GM21825 (cell line): ENCODE data around the gene PET100.

Experiments
- ATAC-seq: cut with Tn5 transposase; IDR thresholded peaks from one replicate; pipeline ENCODE4 v1.9.1; 2021; ENCODE audit warnings: mild to moderate bottlenecking, moderate library complexity; ENCODE audit not compliant: unreplicated experiment

Gene PET100, protein sequence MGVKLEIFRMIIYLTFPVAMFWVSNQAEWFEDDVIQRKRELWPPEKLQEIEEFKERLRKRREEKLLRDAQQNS

DNA sequence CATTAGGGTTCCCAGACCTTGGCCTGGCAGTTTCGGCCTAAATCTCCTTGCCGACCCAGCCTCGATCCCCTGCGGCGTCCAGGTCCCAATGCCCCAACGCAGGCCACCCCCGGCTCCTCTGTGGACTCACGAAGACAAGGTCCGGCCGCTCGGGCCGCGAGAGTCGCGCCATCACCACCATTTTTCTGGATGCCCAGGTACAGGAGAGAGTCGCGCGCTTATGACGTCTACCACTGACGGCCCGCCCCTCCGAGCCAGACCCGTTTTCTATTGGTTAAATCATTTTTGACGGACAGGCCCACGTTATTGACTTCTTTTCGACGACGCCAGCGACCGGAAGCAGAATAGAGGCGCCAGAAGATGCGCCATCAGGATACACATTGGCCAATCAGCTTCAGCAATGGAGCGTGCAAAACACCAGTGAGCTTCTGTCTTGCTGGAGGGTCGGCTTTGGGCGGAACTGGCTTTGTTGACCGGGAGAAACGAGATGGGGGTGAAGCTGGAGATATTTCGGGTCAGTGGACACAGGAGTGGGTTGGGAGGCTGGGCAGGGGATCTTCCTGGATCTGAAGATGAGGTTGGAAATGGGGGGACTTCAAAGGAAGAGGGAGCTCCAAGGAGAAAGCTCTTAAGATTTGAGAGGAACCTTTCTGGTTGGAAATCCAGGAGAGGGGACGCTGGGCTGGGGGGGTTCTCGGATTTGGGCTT lies at the start of gene PET100, which contains the start of gene XAB2:
Gene PET100 (plus strand): TSS at position 447 of the 708 bp plus-strand sequence. CDS start 41 bp downstream, at position 488.
Gene XAB2 (minus strand): TSS at position 199 of the 708 bp plus-strand sequence. CDS start 18 bp downstream, at position 181.
- ATAC-seq, result peak; percentile 86

DNA sequence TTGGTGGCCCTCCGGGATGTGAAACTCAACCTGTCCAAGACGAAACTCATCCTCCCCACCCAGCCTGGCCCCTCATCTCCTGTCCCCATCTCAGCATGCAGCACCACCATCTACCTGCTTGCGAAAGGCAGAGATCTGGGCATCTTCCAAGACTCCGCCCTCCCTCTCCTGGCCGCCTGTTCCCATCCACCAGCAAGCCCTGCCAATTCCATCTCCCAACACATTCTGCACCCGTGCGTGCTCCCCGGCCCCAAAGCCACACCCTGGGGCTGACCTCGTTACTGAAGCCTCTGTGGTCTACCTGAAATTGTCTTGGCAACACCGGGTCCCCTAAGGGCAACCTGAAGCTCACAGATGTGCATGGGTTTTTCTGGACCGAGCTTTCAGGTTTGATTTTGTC lies 47.1 kb upstream of the PET100 start:
- ATAC-seq, result no peak

DNA sequence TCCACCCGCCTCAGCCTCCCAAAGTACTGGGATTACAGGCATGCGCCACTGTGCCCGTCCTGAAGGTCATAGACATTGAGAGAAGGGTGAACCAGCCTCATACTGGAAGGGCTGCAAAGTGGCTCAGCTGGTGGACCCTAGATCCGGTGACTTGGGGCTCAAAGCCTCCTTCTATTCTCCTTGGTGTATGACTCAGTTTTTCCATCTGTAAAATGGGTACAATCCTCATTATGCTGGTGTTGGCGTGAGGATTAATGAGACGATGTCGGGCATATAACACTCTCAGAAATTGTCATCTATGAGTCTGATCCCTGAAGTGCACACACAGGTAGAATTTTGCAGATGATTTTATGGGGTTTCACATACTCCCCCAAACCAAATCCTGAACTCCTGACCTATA lies 39.8 kb upstream of the PET100 start:
- ATAC-seq, result no peak

DNA sequence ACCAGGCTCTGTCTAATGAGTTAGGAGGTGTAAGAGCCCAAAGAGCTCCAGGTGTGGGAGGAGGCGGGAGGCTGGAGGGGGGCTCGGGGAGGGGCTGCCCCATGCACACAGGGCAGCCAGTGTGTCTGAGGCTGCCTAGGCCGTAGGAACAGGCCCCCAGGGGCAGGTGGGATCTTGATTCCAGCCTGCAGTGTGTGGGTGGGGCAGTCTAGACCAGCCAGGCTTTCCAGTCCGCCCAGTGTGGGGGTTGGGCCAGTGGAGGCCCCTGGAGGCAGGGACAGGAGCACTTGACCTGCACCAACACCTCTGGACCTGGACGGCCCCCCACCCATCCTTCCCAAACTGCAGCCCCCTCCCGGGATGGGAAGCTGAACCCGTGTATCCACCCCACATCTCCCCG lies 39.3 kb upstream of the PET100 start:
- no peak for ATAC-seq

DNA sequence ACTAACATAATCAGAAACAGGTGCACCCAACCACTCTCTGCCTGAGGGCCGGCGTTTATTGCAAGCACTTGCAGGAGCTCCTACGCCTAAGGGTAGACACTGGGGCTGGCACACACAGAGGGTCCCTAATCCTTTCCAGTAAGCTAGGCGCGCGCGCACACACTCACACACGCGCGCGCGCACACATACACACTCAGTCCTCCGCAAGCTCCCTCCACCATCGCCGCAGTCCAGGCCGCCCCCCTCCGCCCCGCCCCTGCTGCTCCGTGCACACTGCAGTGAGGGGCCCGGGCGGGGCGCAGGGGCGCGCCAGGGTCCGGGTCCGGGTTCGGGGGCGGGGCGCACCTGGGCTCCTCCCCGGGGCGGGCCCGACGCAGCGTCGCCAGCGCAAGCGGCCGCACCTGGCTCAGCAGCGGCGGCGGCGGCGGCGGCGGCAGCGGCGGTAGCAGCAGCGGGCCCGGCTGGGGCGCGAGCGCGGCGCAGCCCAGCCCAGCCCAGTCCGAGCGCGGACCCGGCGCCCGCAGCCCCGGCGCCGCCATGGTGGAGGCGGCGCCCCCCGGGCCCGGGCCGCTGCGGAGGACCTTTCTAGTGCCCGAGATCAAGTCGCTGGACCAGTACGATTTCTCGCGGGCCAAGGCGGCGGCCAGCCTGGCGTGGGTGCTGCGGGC lies 34.0 kb upstream of the PET100 start, which contains the start of gene CAMSAP3:
Gene CAMSAP3 (plus strand): TSS at position 398 of the 668 bp plus-strand sequence. CDS start 140 bp downstream, at position 538.
- no peak for ATAC-seq

DNA sequence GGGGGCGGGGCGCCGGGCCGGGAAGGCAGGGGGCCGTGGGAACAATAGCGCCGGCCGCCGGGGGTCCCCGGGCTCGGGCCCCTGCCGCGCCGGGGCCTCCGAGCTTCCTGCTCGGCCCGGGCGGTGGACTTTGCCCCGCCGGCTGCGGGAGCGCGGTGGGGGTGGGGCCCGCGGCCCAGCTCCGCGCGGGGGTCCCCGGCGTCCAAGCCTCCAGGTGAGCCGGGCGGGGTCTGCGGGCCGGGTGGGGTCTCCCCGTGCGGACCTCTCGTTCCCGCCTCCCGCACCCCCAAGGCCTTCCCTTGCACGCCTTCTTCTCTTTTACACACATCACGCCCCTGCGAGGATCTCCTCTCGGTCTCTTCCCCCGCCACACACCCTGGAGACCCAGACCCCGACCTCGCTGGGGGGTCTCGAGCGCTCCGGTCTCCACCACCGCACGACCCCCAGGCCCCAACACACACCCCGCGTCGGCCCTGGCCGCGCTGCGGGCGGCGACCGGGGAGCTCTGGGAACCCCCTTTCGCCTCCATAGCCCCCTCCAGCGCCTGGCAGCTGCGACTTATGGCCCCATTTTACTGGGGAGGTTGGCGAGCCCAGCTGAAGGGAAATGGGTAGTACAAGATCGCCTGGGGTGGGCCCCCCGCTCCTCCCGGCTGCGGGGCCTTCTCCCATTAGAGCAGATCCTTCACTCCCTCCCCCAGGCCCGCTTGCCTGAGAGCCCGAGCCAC lies 33.2 kb upstream of the PET100 start:
- no peak for ATAC-seq

DNA sequence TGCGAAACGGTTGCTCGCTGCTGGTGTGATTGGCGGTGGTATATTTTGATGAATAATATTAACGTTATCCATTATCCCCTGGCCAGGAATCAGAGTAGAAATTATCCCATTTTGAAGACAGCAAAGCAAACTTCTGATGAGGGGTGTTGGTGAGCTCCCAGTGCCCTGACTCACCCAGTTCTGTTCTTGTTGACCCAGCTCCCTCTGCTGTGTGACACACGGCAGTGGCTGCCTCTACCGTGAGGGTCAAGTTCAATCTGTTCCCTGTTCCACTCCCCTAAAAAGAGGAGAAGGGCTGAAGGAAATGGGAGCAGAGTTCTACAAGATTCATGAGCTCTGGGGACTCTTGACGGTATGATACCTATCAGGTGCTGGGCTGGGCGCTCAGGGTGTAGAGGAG lies 31.9 kb upstream of the PET100 start:
- no peak for ATAC-seq

DNA sequence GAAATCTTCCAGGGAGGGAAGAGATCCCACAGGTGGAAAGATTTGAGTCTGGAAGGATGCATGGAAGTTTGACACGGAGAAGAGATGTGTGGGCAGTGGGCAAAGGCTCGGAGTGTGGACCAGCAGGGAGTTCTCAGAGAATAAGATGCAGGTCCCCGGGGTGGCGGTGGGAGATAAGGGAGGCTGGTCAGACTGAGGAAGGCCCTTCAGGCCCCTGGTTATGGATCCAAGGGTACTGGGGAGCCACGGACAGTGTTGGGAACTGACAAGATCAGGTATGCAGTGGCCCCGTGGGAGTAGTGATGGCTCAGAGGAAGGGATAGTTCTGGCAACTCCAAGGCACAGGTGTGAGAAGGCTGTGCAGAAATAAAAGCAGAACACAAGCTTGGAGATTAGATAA lies 31.4 kb upstream of the PET100 start:
- no peak for ATAC-seq

DNA sequence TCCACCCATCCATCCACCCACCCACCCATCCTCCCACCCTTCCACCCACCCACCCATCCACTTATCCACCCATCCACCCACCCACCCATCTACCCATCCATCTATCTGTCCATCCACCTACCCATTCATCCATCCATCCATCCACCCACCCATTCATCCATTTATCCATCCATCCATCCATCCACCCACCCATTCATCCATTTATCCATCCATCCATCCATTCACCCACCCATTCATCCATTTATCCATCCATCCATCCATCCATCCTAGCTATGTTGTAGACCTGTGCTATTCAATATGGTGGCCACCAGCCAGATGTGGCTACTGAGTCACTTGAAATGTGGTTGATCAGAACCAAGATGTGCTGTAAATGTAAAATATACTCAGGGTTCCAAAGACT lies 28.9 kb upstream of the PET100 start:
- no peak for ATAC-seq

DNA sequence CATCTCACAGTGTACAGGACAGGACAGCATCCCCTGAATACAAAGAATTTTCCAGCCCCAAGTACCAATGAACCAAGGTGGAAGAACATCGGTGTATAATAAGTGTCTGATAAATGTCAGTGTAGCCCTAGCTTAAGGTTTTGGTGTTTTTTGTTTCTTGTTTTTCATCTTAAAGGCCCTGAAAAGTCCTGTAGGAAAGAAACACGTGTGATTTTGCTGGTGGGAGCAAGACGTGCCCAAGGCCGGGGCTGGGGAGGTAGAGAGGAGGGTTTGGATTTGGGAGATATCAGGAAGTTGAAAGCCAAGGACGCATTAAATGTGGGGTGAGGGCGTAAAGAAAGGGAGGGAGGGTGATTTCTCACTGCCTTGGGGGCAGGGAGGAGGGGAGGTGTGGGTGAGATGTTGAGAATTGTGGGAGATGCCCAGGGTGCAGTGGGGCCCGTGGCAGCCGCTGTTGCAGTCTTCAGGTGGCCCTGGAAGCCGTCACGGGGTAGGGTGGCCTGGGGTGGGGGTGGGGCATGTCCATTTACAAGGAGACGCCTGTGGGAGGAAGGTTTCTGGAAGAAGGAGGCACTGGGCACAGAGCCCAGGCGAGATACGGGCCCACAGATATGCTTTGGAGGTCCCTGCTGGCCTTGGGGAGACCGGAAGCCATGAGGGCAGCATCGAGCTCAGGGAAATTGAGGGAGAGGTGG lies 27.2 kb upstream of the PET100 start:
- no peak for ATAC-seq

DNA sequence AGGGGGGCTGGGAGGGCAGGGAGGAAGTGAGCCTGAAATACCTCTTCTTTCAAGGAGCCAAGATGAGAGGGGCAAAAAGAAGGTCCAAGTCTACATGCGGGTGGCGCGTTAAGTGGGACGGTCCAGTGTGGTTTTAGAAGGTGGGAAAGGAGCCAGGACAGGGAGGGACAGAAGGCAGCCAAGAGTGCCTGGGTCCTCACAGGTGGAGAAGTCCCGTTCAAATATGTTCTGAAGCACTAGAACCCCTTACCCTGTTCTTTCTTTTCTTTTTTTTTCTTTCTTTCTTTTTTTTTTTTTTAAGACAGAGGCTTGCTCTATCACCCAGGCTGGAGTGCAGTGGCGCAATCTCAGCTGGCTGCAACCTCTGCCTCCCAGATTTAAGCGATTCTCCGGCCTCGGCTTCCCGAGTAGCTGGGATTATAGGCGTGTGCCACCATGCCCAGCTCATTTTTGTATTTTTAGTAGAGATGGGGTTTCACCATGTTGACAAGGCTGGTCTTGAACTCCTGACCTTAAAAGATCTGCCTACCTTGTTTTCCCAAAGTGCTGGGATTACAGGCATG lies 26.6 kb upstream of the PET100 start:
- ATAC-seq, result no peak

DNA sequence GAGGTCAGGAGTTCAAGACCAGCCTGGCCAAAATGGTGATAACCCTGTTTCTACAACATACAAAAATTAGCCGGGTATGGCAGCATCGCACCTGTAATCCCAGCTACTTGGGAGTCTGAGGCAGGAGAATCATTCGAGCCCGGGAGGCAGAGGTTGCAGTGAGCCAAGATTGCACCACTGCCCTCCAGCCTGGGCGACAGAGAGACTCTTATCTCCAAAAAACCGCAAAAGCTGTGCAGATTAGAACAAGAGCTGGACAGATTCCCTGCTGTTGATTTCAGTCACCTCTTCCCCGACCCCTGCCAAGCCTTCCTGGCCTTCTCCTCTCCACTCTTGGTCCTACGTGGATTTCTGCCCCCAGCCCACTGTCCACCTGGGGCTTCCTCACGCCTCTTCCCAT lies 25.7 kb upstream of the PET100 start:
- no peak for ATAC-seq

DNA sequence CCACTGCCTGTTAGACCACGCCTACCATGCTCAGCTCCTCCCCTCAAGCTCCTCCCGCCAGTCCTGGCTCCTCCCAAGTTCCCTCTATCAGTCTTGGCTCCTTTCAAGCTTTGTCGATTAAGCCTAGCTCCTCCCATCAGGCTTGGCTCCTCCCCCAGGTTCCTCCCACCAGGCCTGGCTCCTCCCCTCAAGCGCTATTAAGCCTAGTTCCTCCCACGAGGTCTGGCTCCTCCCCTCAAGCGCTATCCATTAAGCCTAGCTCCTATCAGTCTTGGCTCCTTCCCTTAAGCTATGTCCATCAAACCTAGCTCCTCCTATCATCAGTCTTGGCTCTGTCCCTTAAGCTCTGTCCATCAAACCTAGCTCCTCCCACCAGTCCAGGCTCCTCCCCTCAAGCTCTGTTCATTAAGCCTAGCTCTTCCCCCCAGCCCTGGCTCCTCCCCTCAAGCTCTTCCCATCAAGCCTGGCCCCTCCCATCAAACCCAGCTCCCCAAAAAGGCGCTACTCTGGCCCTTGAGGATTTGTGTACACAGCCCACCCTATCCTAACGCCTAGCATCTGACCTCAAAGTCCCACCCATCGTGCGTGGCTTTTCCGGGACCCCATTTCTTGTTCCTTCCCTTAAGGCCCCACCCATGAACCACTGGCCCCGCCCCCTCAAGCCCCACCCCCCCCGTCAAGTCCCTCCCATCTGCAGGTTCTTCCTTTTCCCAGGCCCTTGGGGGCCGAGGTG lies 23.9 kb upstream of the PET100 start:
- ATAC-seq, result no peak

DNA sequence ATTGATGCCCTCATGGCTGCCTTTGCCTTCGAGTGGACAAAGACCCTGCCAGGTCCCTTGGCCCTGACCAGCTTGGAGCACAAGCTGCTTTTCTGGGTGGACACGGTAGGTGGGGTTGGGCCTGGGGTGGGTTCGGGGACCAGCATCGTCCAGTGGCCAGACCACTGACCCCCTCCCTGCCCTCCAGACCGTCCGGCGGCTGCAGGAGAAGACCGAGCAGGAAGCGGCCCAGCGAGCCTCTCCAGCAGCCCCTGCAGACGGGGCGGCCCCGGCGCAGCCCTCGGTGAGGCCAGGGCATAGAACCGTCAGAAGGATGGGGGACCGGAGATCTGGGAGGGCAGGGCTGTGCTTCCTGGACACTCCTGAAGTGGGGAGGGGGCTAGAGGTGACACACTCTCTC lies 23.3 kb upstream of the PET100 start:
- no peak for ATAC-seq

DNA sequence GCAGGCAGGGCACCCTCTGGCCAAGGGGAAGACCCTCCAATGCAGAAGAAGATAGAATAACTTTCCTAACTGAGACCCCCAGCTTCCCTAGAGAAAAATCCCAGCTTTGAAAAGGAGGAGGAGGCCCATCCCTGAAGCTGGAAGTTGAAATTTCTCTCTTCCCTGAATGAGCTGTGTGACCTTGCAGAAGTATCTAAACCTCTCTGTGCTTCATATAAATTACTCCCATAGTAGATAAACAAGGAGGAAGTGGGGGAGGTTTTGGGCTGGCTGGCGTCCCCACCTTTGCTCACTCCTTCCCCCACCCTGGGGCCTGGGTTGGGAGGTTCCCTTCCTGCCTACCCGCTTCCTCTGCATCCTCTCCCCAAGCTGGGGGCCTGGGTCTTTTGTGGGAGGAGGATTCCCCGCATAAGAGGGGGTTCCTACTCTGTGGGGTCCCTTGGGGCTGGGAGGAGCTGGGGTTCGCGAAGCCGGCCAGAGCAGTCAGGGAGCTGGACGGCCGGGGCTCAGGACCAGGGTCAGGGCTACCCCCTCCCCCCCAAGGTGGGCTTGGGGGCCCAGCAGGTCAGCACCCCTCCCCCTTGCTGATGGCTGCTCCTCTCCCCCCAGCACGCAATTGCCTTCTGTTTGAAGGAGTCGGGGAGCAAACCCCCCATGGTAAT lies 22.2 kb upstream of the PET100 start:
- no peak for ATAC-seq

DNA sequence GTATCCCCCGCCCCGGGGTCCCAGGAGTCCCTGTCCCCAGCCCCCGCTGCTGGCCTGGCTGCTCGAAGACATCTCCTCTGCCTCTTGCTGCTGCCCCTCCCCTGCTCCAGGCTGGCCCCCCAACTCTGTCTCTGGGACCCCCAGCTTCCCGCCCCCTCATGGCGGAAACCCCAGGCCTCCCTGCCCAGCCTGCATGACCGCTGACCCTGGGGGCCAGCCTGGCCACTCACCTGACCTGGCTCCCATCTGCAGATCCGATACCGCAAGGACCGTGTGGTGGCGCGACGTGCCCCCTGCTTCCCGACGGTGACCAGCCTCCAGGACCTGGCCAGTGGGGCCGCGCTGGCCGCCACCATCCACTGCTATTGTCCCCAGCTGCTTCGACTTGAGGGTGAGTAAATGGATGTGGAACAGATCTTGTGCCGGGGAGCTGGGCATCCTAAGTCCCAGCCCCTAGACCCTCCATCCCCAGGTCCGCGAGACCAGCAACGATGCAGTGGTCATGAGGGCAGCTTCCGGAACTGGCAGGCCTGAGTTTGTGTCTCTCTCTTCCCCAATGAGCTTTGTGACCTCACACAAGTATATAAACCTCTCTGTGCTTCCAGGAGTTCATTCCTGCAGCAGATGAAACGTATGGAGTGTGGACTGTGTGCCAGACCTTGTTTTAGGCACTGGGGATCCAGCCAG lies 21.6 kb upstream of the PET100 start:
- ATAC-seq, result no peak

DNA sequence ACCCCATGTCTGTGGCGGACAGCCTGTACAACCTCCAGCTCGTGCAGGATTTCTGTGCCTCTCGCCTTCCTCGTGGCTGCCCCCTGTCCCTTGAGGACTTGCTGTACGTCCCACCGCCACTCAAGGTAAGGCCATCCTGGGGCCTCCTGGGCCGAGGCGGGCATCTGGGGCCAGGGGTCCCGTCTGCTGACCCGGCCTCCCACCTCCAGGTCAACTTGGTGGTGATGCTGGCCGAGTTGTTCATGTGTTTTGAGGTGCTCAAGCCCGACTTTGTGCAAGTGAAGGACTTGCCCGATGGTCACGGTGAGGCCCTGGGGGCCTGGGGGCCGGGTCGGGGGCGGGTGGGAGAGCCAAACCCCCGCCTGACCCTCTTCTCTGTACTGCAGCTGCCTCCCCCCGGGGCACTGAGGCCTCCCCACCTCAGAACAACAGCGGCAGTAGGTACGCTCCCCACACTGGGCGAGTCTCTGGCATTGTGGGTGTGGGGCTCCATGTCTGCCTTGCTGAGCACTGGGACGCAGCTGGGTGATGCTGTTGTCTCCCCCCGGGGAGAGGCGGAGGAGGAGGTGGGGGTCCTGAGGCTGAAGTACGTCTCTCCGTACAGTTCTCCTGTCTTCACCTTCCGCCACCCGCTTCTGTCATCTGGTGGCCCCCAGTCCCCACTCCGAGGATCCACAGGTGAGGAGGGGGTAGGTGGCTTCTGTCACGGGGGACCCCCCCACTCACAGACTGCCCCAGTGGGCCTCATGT lies 18.9 kb upstream of the PET100 start:
- no peak for ATAC-seq
